Left lung (tissue), 10 donors: Measurements from ENCODE around the gene CNDP2. TPM values are rescaled to one million over a fixed set of nuclear protein-coding genes. Genes with fewer than 3 reads are reported as not detected.

ENCODE experiments used
- ATAC-seq: fragments of 200-7000 bp; cut with Tn5 transposase; one replicate; pipeline ENCODE4 v1.9.1; 2020; ENCODE audit warnings: moderate library complexity
- DNase-seq, 4 donors: peaks; one replicate each; pipeline ENCODE4 v3.0.0-alpha.2; 2013 to 2020
- H3K27ac ChIP-seq, 2 donors: fragments of 200-600 bp; sonication (generic) in 1 of 2; one replicate each; pipeline versions ENCODE4 v1.5.0 to v1.8.0; 2020 to 2021
- H3K27me3 ChIP-seq, 2 donors: fragments of 200-600 bp; sonication (generic) in 1 of 2; one replicate each; pipeline versions ENCODE4 v1.5.0 to v1.8.0; 2020 to 2021
- H3K36me3 ChIP-seq, 2 donors: fragments of 200-600 bp; sonication (generic) in 1 of 2; one replicate each; pipeline versions ENCODE4 v1.5.0 to v1.8.0; 2020 to 2021
- H3K4me1 ChIP-seq, 2 donors: fragments of 200-600 bp; one replicate each; pipeline ENCODE4 v1.8.0; 2021
- H3K4me3 ChIP-seq, 2 donors: fragments of 200-600 bp; sonication (generic) in 1 of 2; one replicate each; pipeline versions ENCODE4 v1.5.0 to v1.8.0; 2020 to 2021; ENCODE audit warnings: mild to moderate bottlenecking in 1 of 2
- H3K9me3 ChIP-seq, 2 donors: fragments of 200-600 bp; sonication (generic) in 1 of 2; one replicate each; pipeline versions ENCODE4 v1.5.0 to v1.8.0; 2020 to 2021
- CTCF ChIP-seq, 2 donors: fragments of 200-600 bp; sonication (generic) in 1 of 2; IDR thresholded peaks; one replicate each; pipeline versions ENCODE4 v1.5.0 to v1.8.0; 2021; ENCODE audit warnings: antibody characterized with exemption in 2 of 2
- intact Hi-C, 2 donors: fragments of 100-400 bp; cut with DNase I; formaldehyde crosslinking; loops; one replicate each; pipeline versions ENCODE4 v1.11.2 to v1.14.2; 2022
- polyA plus RNA-seq, 6 donors: library from polyadenylated mRNA; unstranded; fragments of 120-200 nt; gene quantifications; one replicate each; pipeline ENCODE4 v1.2.1, GENCODE V29; 2013; ENCODE audit not compliant: insufficient read length in 6 of 6
- total RNA-seq, 2 donors: library from RNA; stranded (reverse); fragmentation: NEBNext Ultra II Directional; extraction: Animal tissue kit (Norgen Biotek cat#: 25700); gene quantifications; one replicate each; pipeline ENCODE4 v1.2.1, GENCODE V29; 2021
- donor health status: DM: no; HTN: yes; CAD: no.
- donor health status: DM: no; HTN: no; CAD: no.

Gene CNDP2
- total and polyA plus RNA-seq, 8 donors = 108 to 301 (median 129) TPM

- H3K27ac ChIP-seq = no peak overlapping the region
- ATAC-seq (no peak), DNase-seq (no peak)
- TF ChIP-seq CTCF (IDR thresholded peaks at IDR 0.05) = no peak
- H3K27me3 ChIP-seq = no peaks in the 10 kb centered on the region
- no peak overlapping the region for H3K4me3 ChIP-seq
- intact Hi-C loops = no loop called here
- H3K36me3 ChIP-seq = peaks cover 0 to 100% of the 10 kb centered on the region in 2 donors
- H3K9me3 ChIP-seq = no peaks in the 10 kb centered on the region
- H3K4me1 ChIP-seq = no peaks in the 10 kb centered on the region
Measured at GRCh38 chr18:74508366-74508765, 12.2 kb downstream of the CNDP2 start.

DNA sequence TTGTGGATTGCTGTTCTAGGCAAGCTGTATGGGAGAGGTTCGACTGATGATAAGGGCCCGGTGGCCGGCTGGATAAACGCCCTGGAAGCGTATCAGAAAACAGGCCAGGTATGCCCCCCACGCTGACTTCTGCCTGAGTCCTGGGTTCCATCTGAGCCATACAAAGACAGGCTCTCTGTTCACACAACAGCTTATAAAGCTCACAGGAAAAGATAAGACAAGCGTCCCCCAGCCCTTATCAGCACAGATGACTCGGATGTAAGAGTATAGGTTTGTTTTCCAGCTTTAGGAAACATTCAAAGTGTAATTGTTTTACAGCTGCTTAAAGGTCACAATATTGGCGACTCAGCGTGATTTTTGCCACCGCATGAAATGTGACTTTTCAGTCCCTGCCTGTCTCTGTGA is 12.7 kb downstream of the CNDP2 start:
- Histone ChIP-seq H3K27ac (no peak overlapping the region), H3K9me3 (no peaks in the 10 kb centered on the region), H3K4me1 (no peaks in the 10 kb centered on the region), H3K4me3 (no peak overlapping the region), H3K36me3 (peaks cover 0 to 100% of the 10 kb centered on the region in 2 donors), H3K27me3 (no peaks in the 10 kb centered on the region)
- ATAC-seq (no peak), DNase-seq (no peak)
- intact Hi-C loops = no loop called here
- TF ChIP-seq CTCF (IDR thresholded peaks at IDR 0.05) = no peak

DNA sequence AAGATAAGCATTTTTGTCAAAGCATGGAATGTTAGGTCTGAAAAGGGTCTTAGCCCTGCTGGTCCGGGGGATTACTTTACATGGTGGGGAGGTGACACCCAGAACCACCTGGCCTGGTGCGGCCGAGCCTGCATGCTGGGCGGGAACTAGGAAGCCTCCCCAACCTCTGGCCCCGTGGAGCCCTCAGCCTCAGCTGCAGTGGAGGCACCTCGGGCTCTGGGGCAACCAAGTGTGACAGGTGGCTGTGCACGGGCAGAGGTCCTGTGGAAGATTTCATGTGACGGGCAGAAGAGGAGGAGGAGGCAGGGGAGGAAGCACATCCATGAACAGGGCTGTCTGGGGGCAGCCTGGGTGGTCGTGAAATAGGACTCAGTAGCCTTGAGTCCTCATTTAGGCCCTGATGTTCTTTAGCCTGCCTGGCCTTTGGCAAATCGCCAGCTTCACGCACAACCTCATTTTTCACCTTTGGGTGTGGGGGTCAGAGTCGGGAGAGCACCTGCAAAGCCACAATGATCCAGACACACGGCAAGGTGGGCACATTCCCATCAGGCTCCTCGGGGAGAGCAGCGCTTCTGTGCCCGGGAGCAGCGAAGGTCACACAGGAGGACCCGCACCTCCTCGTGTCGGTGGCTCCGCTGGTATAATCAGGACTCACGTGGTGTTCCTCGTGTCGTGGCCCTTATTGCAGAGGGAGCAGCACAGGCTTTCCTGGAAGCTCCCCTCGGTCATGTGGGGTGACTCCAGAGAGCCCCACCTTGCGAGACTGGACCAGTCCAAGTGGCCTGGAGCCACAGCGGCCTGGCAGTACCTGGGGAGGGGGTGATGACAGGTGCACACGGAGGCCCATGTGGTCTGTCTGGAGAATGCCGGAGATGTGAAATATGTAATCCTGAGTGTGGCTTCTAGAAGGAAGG is 13.9 kb downstream of the CNDP2 start:
- DNase-seq (peak in 1 of 4 donors; percentile 75), ATAC-seq (no peak)
- H3K27me3 ChIP-seq = no peaks in the 10 kb centered on the region
- intact Hi-C loops = no loop called here
- no peaks in the 10 kb centered on the region for H3K4me1 ChIP-seq
- no peak for TF ChIP-seq CTCF (IDR thresholded peaks at IDR 0.05)
- H3K4me3 ChIP-seq = no peak overlapping the region
- no peaks in the 10 kb centered on the region for H3K9me3 ChIP-seq
- H3K27ac ChIP-seq = no peak overlapping the region
- H3K36me3 ChIP-seq = peaks cover 0 to 97% of the 10 kb centered on the region in 2 donors

DNA sequence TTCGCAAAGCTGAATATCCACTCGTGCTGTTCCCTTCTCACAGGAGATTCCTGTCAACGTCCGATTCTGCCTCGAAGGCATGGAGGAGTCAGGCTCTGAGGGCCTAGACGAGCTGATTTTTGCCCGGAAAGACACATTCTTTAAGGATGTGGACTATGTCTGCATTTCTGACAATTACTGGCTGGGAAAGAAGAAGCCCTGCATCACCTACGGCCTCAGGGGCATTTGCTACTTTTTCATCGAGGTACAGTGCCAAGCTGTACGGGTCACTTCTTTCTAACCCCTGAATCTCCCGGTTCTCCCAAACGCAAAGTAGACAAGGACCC is 14.6 kb downstream of the CNDP2 start:
- H3K9me3 ChIP-seq = no peaks in the 10 kb centered on the region
- no peaks in the 10 kb centered on the region for H3K27me3 ChIP-seq
- H3K36me3 ChIP-seq = peaks cover 0 to 97% of the 10 kb centered on the region in 2 donors
- no peak overlapping the region for H3K27ac ChIP-seq
- intact Hi-C loops = no loop called here
- H3K4me3 ChIP-seq = no peak overlapping the region
- DNase-seq (no peak), ATAC-seq (no peak)
- TF ChIP-seq CTCF (IDR thresholded peaks at IDR 0.05) = no peak
- H3K4me1 ChIP-seq = no peaks in the 10 kb centered on the region

DNA sequence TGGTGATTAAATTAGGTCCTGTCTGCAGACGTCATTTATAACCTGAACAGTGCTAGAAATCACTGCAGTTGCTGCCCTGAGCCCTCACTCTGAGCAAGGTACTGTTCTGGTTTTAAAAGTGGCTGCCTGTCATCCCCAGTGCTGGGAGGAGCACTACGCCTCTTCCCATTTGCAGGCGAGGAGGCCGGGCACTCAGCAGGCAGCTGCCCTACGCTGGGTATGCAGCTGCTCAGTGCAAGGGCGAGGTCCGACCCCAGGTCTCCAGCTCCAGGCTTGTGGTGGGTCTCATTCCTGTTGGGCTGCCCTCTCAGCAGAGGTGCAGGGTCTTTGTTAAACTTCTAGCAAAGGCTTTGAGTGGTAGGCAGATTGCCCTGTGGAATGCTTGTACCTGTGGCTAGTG is 15.7 kb downstream of the CNDP2 start:
- Histone ChIP-seq H3K4me3 (no peak overlapping the region), H3K36me3 (peaks cover 0 to 97% of the 10 kb centered on the region in 2 donors), H3K4me1 (no peaks in the 10 kb centered on the region), H3K27ac (no peak overlapping the region), H3K27me3 (no peaks in the 10 kb centered on the region), H3K9me3 (no peaks in the 10 kb centered on the region)
- peak in 1 of 4 donors; percentile 71 for DNase-seq
- intact Hi-C loops = no loop called here
- ATAC-seq = no peak
- TF ChIP-seq CTCF (IDR thresholded peaks at IDR 0.05) = no peak
